ELF-1 (cell line): ENCODE measurements around the gene NUP133.
"Not testable (repeated sequence)": the region's sequence is repeated elsewhere in the genome, so short reads cannot be mapped to it uniquely, and the experiment has no call there.

ENCODE experiments used
- DNase-seq: peaks from one replicate; pipeline ENCODE4 v3.0.0-alpha.2; 2016; ENCODE audit warnings: low read depth, low spot score

Gene NUP133

DNA sequence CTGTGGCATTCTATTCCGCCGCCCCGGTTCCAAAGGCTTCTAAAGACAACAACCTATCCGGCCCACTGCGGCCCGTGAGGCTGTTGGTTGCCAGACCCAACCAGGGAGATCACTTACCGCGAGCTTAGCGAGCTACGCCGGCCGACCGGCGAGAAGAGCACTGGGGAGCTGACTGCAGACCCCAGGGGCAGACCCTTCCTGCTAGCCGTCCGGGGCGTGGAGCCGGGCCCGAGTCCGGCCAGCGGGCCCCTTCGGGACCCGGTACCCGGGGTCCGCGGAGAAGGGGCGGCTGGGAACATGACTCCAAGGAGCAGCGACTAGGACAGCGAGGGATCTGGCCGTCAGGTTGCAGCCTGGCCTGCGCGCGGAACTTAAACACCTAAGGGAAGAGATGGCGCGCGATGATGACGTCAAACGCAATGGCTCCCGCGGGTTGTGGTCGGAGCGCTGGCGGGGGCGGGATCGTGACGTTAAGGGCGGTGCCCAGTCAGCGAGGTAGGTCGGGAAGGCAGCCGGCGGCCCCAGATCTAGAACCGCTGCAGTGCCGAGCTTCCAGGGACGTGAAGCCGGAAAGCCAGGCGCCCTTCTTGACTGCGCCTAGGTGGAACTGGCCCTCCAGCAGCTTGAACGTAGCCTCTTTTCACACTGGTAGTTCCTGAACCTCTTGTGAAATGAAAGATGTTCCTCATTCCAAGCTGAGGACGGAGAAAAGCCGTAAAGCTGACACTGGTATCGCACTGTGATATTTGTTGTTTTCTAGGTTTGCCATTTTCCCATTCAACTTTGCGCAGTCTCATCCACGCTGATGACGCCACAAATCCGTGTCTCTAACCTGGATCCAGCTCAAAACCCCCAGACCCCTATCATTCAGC is at the start of gene NUP133:
Gene NUP133, minus strand, starts transcription at position 391 of the 872 bp plus-strand sequence. Its CDS starts 92 bp downstream, at position 299.
- peak; percentile 99 for DNase-seq

DNA sequence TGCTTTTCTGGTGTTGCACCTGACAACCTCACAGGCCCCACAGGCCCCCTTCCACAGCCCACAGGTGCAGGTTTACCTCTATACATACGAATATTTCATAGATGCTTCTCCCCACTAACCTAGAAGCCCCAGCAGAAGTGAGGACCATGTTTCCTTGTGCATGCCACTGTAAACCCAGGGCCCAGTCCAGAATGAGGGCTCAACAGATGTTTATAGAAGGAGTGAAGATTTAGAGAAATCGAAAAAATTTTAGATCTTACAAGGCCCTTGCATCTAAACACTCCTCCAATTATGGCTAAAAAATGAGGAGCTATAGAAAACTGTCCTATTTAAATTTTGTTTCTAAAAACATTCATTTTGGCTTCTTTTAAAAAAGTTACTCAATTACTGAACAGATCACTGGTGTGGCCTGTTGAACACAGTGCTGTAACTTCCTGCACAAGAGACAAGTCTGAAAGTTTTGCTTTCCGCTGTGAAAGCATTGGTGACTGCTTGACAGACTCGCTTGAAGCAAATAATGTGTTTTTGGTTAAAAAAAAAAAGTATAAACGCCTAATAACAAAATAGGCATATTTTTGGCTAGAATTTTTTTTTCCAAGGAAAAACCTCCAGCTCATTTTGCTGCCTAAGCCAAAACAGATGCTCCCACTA is 49.2 kb upstream of the NUP133 start:
- no peak for DNase-seq

DNA sequence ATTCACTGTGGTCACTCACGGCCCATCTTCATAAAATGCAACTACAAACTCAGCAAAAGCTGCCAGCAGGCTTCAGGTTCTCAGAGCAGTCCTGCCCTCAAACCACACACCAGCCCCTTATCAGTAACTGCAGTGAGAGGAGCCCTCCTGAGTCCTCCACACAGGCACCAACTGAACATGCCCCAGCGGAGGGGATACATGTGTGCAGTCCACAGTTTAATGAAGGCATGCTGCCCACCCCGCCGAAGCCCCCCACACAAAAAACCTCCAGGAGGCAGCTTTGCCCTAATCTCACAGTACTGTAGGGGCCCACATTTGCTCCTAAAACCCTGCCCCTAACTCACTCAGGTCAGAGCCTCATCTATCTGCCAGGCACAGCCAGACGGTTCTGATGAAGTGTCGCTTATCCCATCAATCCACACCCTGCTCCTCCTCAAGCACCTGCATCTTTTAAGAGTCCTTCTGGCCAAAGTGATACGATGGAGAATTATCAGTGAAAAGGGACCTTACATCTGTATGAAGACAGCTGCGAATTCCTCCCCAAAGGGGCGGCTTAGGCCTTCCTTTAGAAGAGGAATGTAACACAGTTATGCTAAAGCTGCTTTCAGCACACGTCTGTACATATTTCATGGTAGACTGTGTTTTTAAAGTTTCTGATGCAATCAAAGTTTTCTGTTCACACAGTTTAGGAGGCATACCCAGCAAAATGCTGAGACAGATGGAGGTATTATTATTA is 46.9 kb upstream of the NUP133 start:
- DNase-seq, result no peak

DNA sequence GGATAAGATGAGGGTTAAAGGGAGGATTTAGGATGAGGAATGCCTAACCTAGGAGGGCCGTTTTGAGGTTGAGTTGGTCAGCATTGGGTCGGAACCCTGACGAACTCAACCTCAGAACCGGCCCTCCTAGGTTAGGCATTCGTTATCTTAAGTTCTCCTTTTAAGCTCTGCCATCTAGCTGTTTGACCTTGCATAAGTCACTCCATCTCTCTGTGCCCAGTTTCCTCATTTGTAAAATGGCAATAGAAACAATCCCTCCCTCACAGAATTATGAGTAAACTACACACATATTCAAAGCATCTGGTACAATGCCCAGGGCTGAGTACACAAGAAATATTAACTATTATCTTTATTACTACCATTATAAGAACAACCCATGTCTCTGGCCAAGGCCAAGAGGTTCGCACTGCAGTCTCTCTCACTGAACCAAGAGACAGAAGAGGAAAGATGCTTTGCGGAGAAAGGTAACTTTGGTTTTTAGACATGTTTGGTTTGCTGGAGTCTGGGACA is 45.5 kb upstream of the NUP133 start:
- DNase-seq, result no peak

DNA sequence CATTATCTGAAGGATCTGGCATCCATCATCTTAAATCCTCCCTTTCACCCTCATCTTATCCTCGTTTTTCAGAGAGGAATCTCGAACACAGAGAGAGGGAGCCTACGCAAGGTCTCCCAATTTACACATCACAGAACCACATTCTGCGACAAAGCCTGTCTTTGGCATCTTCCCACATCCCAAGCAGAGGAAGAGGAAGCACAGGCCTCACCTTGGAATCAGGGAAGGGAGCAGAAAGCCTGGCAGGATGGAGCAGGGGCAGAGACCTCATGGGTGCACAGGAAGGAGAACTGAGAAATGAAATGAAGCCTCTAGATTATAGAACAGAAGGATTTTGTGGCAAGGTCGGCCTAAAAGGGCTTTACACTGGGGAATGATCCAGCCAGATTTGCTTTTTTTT is 44.6 kb upstream of the NUP133 start:
- no peak for DNase-seq

DNA sequence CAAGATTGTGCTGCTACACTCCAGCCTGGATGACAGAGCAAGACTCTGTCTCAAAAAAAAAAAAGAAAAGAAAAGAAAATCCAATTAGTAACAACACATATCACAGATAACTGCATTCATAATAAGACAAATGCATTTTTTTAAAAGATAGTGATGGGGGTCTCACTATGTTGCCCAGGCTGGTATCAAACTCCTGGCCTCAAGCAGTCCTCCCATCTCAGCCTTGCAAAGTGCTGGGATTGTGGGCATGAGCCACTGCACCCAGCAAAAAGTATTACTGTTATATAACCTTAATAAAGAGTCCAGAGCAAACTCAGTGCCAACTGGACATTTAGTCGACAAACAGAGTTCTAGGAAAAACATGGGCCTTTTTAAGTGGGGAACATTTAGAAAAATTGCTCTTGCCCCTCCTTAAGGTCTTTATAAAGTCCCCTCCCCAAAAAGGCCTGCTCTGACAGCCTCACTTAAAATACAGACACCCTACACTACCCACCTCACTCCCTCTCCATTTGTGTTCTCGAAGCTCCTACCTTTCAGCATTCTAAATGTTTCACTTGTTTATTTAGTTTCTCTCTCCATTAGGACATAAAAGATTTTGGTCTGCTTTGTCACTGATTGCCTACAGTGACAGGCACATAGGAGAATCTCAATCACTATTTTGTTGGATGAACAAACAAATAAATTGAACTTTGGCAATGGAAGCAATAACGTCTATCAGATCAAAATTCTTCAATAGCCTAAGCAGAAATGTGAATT is 42.8 kb upstream of the NUP133 start:
- no peak for DNase-seq

DNA sequence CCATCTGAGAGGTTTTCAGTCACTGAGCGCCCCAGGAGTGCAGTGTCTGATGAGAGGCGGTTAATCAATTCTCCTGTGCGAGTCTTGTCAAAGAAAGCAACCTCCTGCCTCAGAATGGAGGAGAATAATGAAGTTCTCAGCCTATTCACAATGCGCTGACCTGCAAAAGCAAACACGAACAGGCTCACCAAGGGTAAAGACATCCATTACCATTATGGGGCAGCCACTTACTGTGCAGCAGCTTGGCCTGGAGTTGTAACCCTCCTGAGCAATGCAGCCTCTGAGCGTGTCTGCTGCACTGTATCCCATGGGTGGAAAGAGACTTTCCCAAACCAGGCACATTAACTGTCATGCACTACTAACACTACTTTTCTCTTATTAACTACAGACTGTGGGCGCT is 39.4 kb upstream of the NUP133 start:
- DNase-seq, result no peak

DNA sequence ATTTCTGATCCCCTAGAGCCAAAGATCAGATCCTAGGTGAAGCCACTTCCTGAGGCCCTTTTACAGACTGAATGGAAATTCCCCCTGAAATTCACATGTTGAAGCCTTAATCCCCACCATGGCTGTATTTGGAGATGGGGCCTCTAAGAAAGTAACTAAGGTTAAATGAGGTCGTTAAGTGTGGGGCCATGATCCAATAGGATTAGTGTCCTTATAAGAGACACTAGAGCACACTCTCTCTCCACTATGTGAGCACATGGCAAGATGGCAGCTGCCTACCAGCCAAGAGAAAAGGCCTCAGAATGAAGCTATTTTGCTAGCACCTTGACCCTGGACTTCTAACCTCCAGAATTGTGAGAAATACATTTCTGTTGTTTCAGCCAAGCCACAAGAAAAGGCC is 36.4 kb upstream of the NUP133 start:
- no peak for DNase-seq

DNA sequence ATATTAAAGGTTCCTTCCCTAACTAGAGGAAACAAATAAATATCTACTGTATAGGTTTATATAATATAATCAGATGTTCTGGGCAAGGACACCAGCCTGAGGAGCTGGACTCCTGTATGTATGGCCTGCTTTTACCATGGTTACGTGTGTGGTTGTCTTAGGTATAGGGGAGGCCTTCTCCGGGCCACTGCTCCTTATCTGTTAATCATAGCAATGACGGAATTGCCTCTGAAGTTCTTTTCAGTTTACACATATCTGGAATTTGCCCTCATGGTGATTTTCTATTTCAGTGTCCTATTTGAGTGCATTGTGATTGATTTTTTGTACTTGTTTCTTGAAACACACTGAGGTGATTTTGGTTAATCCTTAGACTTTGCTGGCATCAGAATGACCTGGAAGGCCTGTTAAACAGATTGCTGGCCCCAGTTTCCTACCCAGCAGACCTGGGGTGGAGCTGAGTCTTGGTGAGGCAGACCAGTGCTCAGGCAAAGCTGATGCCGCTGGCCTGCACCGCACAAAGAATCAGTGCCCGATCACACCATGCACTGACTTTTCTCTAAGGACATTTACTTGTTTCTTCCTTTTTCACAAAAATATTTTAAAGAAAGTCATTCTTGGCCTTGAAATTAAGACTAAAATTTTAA is 31.8 kb upstream of the NUP133 start:
- no peak for DNase-seq

DNA sequence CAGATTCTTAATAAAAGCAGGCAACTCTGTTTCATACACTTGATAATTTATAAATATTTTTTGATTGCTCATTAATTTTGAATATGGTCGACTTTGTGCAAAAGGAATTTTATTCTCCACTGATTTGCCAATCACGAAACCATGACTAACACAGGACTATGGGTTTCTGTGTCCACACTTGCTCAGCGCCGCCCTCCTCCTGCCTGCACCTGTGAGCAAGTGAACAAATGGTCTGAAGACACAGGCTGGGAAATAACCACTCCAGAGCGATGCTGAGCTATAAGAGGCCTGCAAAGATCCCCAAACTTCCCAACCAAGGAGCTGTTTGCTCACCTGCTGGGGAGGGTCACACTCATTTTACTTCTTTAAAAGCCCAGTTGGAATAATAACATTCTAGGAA is 30.8 kb upstream of the NUP133 start:
- no peak for DNase-seq

DNA sequence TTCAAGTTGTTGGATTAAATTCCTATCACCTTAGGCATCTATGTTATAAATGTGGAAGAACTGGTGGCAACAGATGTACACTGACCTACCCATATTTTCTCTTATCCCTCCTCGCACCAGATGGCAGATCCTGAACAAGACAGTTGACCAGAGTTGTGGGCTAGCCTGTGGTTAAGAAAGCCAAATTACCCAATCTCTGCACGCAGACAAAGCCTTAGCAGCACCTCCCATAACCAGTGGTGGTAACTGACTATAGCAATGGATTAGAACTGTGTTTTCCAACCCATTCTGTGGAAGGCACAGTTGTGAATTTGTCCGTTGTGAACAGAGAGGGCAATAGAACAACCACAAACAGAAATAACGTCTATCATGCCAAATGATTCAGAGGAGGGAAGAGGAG is 29.8 kb upstream of the NUP133 start:
- no peak for DNase-seq

DNA sequence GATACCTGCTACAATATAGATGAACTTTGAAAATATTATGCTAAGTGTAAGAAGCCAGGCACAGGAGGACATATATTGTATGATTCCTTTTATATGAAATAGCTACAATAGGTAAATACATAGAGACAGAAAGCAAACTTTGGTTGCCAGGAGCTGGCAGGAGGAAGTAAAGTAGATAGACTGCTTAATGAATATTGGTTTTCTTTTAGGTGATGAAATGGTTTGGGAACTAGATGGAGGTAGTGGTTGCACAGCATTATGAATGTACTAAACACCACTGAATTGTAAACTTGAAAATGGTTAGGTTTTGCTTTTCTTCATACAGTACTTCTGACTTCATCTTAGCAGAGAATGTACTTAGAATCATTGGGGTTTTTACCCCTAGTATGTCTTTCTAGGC is 28.8 kb upstream of the NUP133 start:
- no peak for DNase-seq

DNA sequence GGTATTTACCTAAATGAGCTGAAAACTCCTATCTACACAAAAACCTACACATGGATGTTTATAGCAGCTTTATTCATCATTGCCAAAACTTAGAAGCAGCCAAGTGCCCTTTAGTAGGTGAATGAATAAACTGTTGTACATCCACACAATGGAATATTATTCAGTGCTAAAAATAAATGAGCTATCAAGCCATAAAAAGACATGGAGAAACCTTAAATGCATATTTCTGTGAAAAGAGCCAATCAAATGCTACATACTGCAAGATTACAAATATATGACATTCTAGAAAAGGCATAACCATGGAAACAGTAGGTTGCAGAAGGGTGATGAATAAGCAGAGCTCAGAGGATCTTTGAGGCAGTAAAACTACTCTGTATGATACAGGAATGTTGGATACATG is 27.1 kb upstream of the NUP133 start:
- DNase-seq, result no peak

DNA sequence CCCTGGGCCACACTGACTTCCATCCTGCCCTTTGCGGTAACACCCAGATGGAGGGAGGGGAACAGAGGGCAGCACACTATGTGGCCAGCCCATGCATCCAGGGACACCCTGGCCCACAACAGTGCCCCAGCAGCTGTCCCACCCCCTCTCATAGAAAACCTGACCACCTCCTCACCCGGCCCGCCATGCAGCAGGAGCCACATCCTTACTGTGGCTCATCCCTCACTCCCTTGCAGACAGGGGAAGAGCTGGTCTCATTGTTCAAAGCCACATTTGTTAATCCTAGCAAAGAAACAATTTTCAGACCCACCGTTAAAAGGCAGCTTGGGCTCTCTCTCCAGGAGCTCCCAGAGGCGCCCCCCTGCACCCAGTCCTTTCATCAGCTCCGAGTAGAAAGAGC is 23.2 kb upstream of the NUP133 start:
- DNase-seq, result no peak

DNA sequence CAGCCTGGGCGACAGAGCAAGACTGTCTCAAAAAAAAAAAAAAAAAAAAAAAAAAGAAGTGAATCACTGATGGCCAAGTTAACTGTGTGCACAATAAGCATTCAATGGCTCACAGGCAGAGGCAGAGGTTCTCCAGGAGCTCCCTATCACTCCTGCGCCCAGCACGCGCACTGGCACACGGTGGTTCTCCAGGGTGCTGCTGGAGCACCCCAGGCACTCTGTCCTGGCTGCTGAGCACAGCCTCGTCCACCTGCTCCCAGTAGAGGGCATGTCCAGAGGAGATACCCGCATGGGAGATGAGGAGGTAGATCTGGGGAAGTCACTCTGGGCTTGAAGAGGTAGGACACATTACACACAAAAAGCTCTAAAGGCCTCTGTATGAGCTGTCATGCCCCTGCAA is 21.5 kb upstream of the NUP133 start:
- no peak for DNase-seq

DNA sequence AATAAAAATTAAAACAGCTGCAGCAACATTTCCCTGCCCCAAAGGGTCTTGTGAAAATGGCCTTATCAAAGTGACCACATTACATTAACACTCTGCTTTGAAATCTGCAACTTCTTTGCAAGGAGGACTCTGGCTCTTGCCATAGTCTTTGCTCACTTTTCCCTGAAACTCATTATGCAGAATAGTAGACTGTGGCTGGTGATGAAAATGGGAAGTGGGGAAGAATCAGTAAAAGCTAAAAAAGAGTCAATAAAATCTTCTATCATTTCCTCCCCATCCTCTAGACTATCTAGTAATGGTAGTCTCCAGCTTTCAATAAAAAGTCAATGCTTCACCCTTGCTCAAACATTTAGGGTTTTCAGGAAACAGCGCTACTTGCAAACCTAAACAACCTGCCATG is 18.6 kb upstream of the NUP133 start:
- no peak for DNase-seq

DNA sequence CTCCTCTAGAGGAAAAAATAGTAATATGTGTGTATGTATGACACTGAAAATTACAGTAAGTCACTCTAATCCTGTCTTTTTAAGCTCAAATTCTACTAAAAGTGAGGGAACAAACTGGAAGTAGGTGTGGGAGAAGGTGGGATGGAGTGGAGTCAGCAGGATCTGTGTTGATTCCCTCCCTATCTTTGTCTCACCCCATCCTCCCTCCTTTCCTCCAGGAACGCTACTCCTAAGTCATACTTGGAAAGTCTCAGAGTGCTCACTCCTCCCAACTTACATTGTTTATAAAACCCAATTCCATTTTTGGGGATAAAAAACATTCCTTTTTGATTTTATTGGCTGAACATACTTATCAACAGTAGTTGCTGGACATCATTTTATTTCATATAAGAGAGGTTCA is 14.9 kb upstream of the NUP133 start:
- no peak for DNase-seq

DNA sequence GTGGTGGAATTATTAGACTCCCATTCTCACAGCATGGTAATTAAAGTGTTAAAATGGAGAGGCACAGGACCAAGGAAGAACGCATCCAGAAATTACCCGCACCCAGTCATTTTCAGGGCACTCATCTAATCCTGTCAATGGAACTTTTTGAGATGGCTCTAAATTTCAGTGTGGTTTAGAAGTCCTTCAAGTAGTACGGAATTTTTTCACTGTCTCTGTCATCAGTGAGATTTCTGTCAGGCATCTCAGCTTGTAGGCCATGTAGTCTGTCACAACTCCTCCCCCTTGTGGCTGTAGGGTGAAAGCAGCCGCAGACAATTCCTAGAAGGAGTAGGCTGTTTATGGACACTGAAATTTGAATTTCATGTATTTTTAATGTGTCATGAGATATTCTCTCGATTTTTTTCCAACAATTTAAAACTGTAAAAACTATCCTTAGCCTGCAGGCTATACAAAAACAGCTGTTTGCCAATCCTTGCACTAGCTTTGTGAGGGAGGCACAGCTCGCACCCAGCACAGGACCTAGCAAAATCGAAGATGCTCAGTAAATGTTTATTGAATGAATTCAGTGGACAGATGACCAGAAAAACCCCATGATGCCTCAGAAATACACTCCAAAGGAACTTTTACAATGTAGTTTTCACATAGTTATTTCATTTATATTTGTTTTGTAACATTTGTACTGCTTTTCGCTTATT is 6.6 kb upstream of the NUP133 start:
- peak; percentile 35 for DNase-seq

DNA sequence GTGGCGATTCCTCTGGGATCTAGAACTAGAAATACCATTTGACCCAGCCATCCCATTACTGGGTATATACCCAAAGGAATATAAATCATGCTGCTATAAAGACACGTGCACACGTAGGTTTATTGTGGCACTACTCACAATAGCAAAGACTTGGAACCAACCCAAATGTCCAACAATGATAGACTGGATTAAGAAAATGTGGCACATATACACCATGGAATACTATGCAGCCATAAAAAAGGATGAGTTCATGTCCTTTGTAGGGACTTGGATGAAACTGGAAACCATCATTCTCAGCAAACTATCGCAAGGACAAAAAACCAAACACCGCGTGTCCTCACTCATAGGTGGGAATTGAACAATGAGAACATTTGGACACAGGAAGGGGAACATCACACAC is 3.5 kb upstream of the NUP133 start:
- DNase-seq, result not testable (repeated sequence)

DNA sequence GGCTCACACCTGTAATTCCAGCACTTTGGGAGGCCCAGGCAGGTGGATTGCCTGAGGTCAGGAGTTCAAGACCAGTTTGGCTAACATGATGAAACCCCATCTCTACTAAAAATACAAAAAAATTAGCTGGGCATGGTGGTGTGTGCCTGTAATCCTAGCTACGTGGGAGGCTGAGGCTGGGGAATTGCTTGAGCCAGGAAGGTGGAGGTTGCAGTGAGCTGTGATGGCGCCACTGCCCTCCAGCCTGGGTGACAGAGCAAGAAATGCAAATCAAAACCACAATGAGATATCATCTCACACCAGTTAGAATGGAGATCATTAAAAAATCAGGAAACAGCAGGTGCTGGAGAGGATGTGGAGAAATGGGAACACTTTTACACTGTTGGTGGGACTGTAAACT is 3.1 kb upstream of the NUP133 start:
- not testable (repeated sequence) for DNase-seq
